Liver (tissue), 9 donors: Measurements from ENCODE around the gene ENDOU. TPM values are rescaled to one million over a fixed set of nuclear protein-coding genes. Genes with fewer than 3 reads are reported as not detected.

Experiments
- DNase-seq: peaks from one replicate; pipeline ENCODE4 v3.0.0-alpha.2; 2017; ENCODE audit warnings: low spot score
- H3K27ac ChIP-seq, 2 donors: one replicate each; pipeline ENCODE4 v1.7.0; 2013; ENCODE audit warnings: inconsistent platforms in 2 of 2, low read length in 2 of 2, control low read depth in 1 of 2, low read depth in 1 of 2, mild to moderate bottlenecking in 1 of 2
- H3K27me3 ChIP-seq, 4 donors: one replicate each; pipeline versions ENCODE4 v1.6.1 to v1.7.0; 2013; ENCODE audit warnings: low read length in 3 of 4, inconsistent platforms in 1 of 4, mild to moderate bottlenecking in 1 of 4, moderate library complexity in 1 of 4; ENCODE audit not compliant: control insufficient read depth in 4 of 4, insufficient read depth in 4 of 4
- H3K36me3 ChIP-seq, 4 donors: one replicate each; pipeline versions ENCODE4 v1.6.1 to v1.7.0; 2013; ENCODE audit warnings: low read length in 3 of 4, mild to moderate bottlenecking in 3 of 4, low read depth in 1 of 4, moderate library complexity in 1 of 4; ENCODE audit not compliant: control insufficient read depth in 4 of 4, insufficient read depth in 3 of 4
- H3K4me1 ChIP-seq, 4 donors: one replicate each; pipeline versions ENCODE4 v1.6.1 to v1.7.0; 2013; ENCODE audit warnings: low read length in 3 of 4, mild to moderate bottlenecking in 3 of 4, moderate library complexity in 1 of 4; ENCODE audit not compliant: control insufficient read depth in 4 of 4, insufficient read depth in 4 of 4
- H3K4me3 ChIP-seq, 3 donors: one replicate each; pipeline versions ENCODE4 v1.6.1 to v1.7.0; 2013; ENCODE audit warnings: low read length in 3 of 3, control low read depth in 1 of 3, low read depth in 1 of 3, mild to moderate bottlenecking in 1 of 3
- H3K9ac ChIP-seq, 2 donors: one replicate each; pipeline ENCODE4 v1.7.0; 2013; ENCODE audit warnings: low read length in 2 of 2, mild to moderate bottlenecking in 2 of 2, moderate library complexity in 2 of 2, control low read depth in 1 of 2, low read depth in 1 of 2
- H3K9me3 ChIP-seq, 4 donors: one replicate each; pipeline versions ENCODE4 v1.6.1 to v1.7.0; 2013; ENCODE audit warnings: low read length in 3 of 4; ENCODE audit not compliant: control insufficient read depth in 4 of 4
- ATF3 ChIP-seq: IDR thresholded peaks from 2 replicates; pipeline ENCODE4 v1.6.1; 2016; ENCODE audit warnings: antibody characterized with exemption
- CTCF ChIP-seq: fragments of 150-350 bp; IDR thresholded peaks from 2 replicates; pipeline ENCODE4 v1.5.1; 2017; ENCODE audit warnings: improper control_type of control experiment, low read depth, low read length; ENCODE audit not compliant: missing input control
- EGR1 ChIP-seq, 2 donors: IDR thresholded peaks; 2 replicates each; pipeline ENCODE4 v1.6.1; 2016 to 2018; ENCODE audit warnings: antibody characterized with exemption in 2 of 2, low read depth in 2 of 2
- FOXA1 ChIP-seq: IDR thresholded peaks from 2 replicates; pipeline ENCODE4 v1.6.1; 2016; ENCODE audit warnings: antibody characterized with exemption
- FOXA2 ChIP-seq: IDR thresholded peaks from 2 replicates; pipeline ENCODE4 v1.6.1; 2016; ENCODE audit warnings: antibody characterized with exemption
- GABPA ChIP-seq, 2 donors: IDR thresholded peaks in 1 of 2; conservative IDR thresholded peaks in 1 of 2; 2 replicates each; pipeline ENCODE4 v1.6.1; 2016; ENCODE audit warnings: antibody characterized with exemption in 2 of 2, mild to moderate bottlenecking in 1 of 2, moderate library complexity in 1 of 2
- HNF4A ChIP-seq, 2 donors: conservative IDR thresholded peaks; 2 replicates each; pipeline ENCODE4 v1.6.1; 2016; ENCODE audit warnings: antibody characterized with exemption in 2 of 2, mild to moderate bottlenecking in 2 of 2
- HNF4G ChIP-seq: IDR thresholded peaks from 2 replicates; pipeline ENCODE4 v1.6.1; 2016; ENCODE audit warnings: antibody characterized with exemption
- JUND ChIP-seq, 2 donors: IDR thresholded peaks; 2 replicates each; pipeline ENCODE4 v1.6.1; 2016; ENCODE audit warnings: antibody characterized with exemption in 2 of 2
- NR2F2 ChIP-seq: IDR thresholded peaks from 2 replicates; pipeline ENCODE4 v1.6.1; 2016; ENCODE audit warnings: antibody characterized with exemption
- RAD21 ChIP-seq, 2 donors: IDR thresholded peaks; 2 replicates each; pipeline ENCODE4 v1.6.1; 2016; ENCODE audit warnings: antibody characterized with exemption in 2 of 2, mild to moderate bottlenecking in 2 of 2
- REST ChIP-seq: IDR thresholded peaks from 2 replicates; pipeline ENCODE4 v1.6.1; 2016; ENCODE audit warnings: antibody characterized with exemption, mild to moderate bottlenecking
- RXRA ChIP-seq, 2 donors: IDR thresholded peaks; 2 replicates each; pipeline ENCODE4 v1.6.1; 2017 to 2018; ENCODE audit warnings: antibody characterized with exemption in 2 of 2, mild to moderate bottlenecking in 1 of 2
- SP1 ChIP-seq: IDR thresholded peaks from 2 replicates; pipeline ENCODE4 v1.6.1; 2018; ENCODE audit warnings: antibody characterized with exemption, mild to moderate bottlenecking
- TAF1 ChIP-seq: conservative IDR thresholded peaks from 2 replicates; pipeline ENCODE4 v1.6.1; 2016; ENCODE audit warnings: antibody characterized with exemption, mild to moderate bottlenecking
- YY1 ChIP-seq: IDR thresholded peaks from 2 replicates; pipeline ENCODE4 v1.6.1; 2016; ENCODE audit warnings: antibody characterized with exemption, mild to moderate bottlenecking
- WGBS: extraction: QIAGEN DNeasy Blood & Tissue Kit; methylation state at CpG from one replicate; pipeline ENCODE4 v1.1.7; 2013; 5-methylcytosine and 5-hydroxymethylcytosine counted together
- polyA plus RNA-seq, 2 donors: library from polyadenylated mRNA; stranded (reverse) in 1 of 2; unstranded in 1 of 2; fragments of 200-250 nt in 1 of 2; fragments of >200 nt in 1 of 2; fragmentation: Nextera tagmentation in 1 of 2; extraction: Ambion mirVana in 1 of 2; gene quantifications; one replicate each; pipeline versions ENCODE4 v1.2.1 to v1.2.3, GENCODE V29; 2013 to 2015
- total RNA-seq, 2 donors: library from RNA; depleted of rRNA; stranded (reverse); fragments of >200 nt; gene quantifications; one replicate each; pipeline ENCODE4 v1.2.3, GENCODE V29; 2014
- TF ChIP-seq, protein P1 (sequence below): IDR thresholded peaks from 2 replicates; pipeline ENCODE4 v1.6.1; 2016; ENCODE audit warnings: antibody characterized with exemption
- donor health status: healthy.
- donor health status: healthy.
- donor health status: healthy.
- donor health status: healthy.
- donor health status: healthy.

Gene ENDOU
- total and polyA plus RNA-seq, 4 donors: 0.25 TPM; not detected in 3

DNA sequence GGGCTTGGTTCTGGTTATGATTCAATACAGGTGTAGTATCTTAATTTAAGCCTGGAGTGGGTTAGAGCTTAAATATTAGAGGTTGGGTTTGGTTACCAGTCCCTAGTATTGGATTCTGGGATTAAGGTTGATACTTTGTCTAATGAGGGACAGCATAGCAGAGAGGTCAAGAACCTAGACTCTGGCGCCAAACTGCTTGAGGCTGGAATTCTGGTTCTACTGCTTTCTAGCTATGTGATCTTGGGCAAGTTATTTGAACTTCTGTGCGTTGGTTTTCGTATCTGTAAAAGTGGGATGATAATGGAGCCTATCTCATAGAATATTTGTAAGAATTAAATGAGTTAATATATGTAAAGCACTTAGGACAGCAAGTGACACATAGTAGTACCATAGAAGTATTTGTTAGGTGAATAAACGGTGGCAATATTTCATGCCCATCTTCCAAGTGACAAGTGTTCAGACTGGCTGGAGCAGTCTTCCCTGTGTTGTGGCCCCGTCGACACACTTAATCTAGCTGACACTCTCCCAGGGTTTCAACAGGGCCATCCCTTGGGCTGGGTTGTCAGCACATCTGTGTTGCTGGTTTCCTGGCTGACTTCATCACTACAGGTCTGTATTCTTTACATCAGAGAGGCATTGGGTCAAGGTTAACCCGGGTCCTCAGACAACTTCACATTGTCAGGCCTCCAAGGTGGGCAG, 3.0 kb downstream of the ENDOU start:
- H3K27ac ChIP-seq: no peak overlapping the region
- DNase-seq: no peak
- no peak overlapping the region for H3K9ac ChIP-seq
- peaks cover 0 to 2% (median 0%) of the 10 kb centered on the region in 4 donors for H3K4me1 ChIP-seq
- WGBS: 88% methylated on average over 7 of the region's 7 CpGs
- H3K9me3 ChIP-seq: no peaks in the 10 kb centered on the region
- peak in 1 of 2 donors; percentile 22 for TF ChIP-seq RXRA (IDR thresholded peaks at IDR 0.05)
- no peak for TF ChIP-seq REST
- peaks cover 0 to 9% (median 2%) of the 10 kb centered on the region in 4 donors for H3K36me3 ChIP-seq
- no peak overlapping the region for H3K4me3 ChIP-seq
- no peaks in the 10 kb centered on the region for H3K27me3 ChIP-seq

GRCh38 chr12:47721431-47721973, 3.8 kb downstream of the ENDOU start:
- WGBS: 83% methylated on average over 9 of the region's 9 CpGs
- no peak overlapping the region for H3K4me3 ChIP-seq
- no peak for DNase-seq

More at GRCh38 chr12:47721431-47721973, 3.8 kb downstream of the ENDOU start:
- no peaks in the 10 kb centered on the region for H3K9me3 ChIP-seq
- H3K36me3 ChIP-seq: peaks cover 0 to 9% (median 2%) of the 10 kb centered on the region in 4 donors
- peaks cover 0 to 2% (median 0%) of the 10 kb centered on the region in 4 donors for H3K4me1 ChIP-seq
- TF ChIP-seq HNF4A (conservative IDR thresholded peaks at IDR 0.05) (no peak), YY1 (no peak), TAF1 (no peak), FOXA2 (no peak), NR2F2 (no peak), RAD21 (IDR thresholded peaks at IDR 0.05) (no peak), SP1 (no peak), GABPA (IDR thresholded peaks at IDR 0.05 in 1 of 2, conservative IDR thresholded peaks at IDR 0.05 in 1 of 2) (no peak), JUND (IDR thresholded peaks at IDR 0.05) (no peak), HNF4G (no peak), FOXA1 (no peak), CTCF (no peak), REST (no peak), ATF3 (no peak), EGR1 (IDR thresholded peaks at IDR 0.05; ENCODE audit: low read depth in 2 of 2) (no peak)
- TF ChIP-seq, protein P1, sequence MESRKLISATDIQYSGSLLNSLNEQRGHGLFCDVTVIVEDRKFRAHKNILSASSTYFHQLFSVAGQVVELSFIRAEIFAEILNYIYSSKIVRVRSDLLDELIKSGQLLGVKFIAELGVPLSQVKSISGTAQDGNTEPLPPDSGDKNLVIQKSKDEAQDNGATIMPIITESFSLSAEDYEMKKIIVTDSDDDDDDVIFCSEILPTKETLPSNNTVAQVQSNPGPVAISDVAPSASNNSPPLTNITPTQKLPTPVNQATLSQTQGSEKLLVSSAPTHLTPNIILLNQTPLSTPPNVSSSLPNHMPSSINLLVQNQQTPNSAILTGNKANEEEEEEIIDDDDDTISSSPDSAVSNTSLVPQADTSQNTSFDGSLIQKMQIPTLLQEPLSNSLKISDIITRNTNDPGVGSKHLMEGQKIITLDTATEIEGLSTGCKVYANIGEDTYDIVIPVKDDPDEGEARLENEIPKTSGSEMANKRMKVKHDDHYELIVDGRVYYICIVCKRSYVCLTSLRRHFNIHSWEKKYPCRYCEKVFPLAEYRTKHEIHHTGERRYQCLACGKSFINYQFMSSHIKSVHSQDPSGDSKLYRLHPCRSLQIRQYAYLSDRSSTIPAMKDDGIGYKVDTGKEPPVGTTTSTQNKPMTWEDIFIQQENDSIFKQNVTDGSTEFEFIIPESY: no peak
- H3K27me3 ChIP-seq: no peaks in the 10 kb centered on the region
- no peak overlapping the region for H3K9ac ChIP-seq
- H3K27ac ChIP-seq: no peak overlapping the region
